Lower leg skin (tissue), 3 donors: Measurements from ENCODE around the gene DDX60.

Experiments used
- POLR2A ChIP-seq, 2 donors: fragments of 450-650 bp; IDR thresholded peaks; one replicate each; pipeline ENCODE4 v1.6.1; 2016 to 2017; ENCODE audit warnings: antibody characterized with exemption in 2 of 2, mild to moderate bottlenecking in 1 of 2, moderate library complexity in 1 of 2
- TF ChIP-seq, protein P1 (sequence below), 3 donors: fragments of 450-650 bp; IDR thresholded peaks; one replicate each; pipeline ENCODE4 v1.5.1; 2016; ENCODE audit warnings: antibody characterized with exemption in 3 of 3, mild to moderate bottlenecking in 3 of 3, moderate library complexity in 2 of 3

DNA sequence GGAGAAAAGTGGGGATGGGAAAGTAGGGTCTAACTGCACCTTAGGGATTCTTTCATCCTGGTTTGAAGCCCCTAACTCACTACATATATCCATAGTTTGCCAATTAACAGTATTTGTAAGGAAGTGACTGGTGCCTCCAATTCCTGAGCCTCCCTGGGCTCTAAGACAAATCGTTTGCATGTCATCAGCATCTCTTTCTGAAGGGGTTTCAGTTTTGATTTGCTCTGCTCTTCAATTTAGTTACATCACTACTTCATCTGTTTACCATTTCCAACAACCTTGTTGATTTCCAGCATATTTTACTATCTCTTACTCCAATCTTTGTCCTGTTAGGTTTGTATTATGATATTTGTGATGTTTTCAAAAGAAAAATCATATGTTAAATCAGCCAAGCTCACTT, 15.5 kb upstream of the DDX60 start:
- TF ChIP-seq, protein P1, sequence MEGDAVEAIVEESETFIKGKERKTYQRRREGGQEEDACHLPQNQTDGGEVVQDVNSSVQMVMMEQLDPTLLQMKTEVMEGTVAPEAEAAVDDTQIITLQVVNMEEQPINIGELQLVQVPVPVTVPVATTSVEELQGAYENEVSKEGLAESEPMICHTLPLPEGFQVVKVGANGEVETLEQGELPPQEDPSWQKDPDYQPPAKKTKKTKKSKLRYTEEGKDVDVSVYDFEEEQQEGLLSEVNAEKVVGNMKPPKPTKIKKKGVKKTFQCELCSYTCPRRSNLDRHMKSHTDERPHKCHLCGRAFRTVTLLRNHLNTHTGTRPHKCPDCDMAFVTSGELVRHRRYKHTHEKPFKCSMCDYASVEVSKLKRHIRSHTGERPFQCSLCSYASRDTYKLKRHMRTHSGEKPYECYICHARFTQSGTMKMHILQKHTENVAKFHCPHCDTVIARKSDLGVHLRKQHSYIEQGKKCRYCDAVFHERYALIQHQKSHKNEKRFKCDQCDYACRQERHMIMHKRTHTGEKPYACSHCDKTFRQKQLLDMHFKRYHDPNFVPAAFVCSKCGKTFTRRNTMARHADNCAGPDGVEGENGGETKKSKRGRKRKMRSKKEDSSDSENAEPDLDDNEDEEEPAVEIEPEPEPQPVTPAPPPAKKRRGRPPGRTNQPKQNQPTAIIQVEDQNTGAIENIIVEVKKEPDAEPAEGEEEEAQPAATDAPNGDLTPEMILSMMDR (IDR thresholded peaks at IDR 0.05), result no peak
- TF ChIP-seq POLR2A (IDR thresholded peaks at IDR 0.05), result no peak
